ENCODE data around the gene NPAS3. TPM values are rescaled to one million over a fixed set of nuclear protein-coding genes. Genes with fewer than 3 reads are reported as not detected.

NPAS3 gene
- total RNA-seq, 1 experiment from 2014 or later = not detected

DNA sequence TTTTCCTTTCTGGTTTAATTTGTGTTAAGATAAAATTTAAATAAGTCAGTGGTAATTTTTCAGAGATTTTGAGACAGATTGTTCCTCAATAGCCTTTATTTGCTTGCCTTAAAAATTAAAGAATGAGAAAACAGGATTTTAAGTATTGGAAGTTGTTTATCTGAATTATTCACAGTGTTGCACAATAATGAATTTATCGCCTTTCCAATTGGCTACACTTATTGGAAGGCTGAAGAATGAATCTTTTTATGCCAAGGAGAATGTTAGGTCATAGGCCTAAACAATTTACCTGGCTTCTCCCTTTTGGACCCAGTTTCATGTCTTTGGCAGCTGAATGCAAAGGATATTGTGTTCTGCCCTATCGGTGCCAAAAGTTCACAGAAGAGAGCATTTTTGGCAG lies 250.2 kb downstream of the NPAS3 start (continued):
- TF ChIP-seq, protein P1, sequence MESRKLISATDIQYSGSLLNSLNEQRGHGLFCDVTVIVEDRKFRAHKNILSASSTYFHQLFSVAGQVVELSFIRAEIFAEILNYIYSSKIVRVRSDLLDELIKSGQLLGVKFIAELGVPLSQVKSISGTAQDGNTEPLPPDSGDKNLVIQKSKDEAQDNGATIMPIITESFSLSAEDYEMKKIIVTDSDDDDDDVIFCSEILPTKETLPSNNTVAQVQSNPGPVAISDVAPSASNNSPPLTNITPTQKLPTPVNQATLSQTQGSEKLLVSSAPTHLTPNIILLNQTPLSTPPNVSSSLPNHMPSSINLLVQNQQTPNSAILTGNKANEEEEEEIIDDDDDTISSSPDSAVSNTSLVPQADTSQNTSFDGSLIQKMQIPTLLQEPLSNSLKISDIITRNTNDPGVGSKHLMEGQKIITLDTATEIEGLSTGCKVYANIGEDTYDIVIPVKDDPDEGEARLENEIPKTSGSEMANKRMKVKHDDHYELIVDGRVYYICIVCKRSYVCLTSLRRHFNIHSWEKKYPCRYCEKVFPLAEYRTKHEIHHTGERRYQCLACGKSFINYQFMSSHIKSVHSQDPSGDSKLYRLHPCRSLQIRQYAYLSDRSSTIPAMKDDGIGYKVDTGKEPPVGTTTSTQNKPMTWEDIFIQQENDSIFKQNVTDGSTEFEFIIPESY (IDR thresholded peaks at IDR 0.05; ENCODE audit: extremely low read depth, insufficient replicate concordance, low read length) = no peak
- TF ChIP-seq, protein P2, sequence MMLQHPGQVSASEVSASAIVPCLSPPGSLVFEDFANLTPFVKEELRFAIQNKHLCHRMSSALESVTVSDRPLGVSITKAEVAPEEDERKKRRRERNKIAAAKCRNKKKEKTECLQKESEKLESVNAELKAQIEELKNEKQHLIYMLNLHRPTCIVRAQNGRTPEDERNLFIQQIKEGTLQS (IDR thresholded peaks at IDR 0.05) = no peak
- no peak for TF ChIP-seq CEBPB (IDR thresholded peaks at IDR 0.05; ENCODE audit: low read depth)

DNA sequence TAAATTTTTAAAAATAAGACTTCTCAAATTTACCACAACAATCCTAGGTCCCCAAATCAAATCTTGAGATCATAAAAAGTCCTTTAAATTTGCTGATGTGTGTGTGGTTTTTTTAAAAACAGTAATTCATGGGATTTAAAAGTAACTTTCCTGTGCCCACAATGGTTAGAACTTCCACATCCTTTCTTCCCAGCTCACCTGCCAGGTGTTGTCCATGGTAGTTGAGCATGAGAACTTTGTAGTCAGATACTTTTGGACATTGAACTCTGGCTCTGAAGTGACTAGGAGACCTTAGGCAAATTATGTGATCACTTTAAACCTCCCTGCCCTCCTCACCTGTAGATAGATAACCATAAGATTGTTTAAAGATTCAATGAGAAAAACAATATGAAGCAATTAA lies 253.2 kb downstream of the NPAS3 start:
- POLR2A ChIA-PET = no interaction called here

More for the DNA sequence above, 253.2 kb downstream of the NPAS3 start:
- H3K27me3 ChIP-seq (ENCODE audit: insufficient read depth, low read length) = no peaks in the 10 kb centered on the region
- H3K9me2 ChIP-seq (ENCODE audit: insufficient read depth) = no peaks in the 10 kb centered on the region
- ATAC-seq = no peak
- DNase-seq (ENCODE audit: low read depth, low spot score) = no peak
- H3K36me3 ChIP-seq (ENCODE audit: control insufficient read depth in 1 of 2, insufficient read depth in 2 of 2, low read length in 2 of 2) = no peaks in the 10 kb centered on the region; a peak in 1 of 4 replicates
- no peak overlapping the region for H2AFZ ChIP-seq (ENCODE audit: low read depth, low read length, poor library complexity, severe bottlenecking)
- CTCF ChIA-PET = no interaction called here
- H3K4me2 ChIP-seq (ENCODE audit: low read length) = no peak overlapping the region
- H3K27ac ChIP-seq (ENCODE audit: low read depth, low read length) = no peak overlapping the region
- RAD21 ChIA-PET (ENCODE audit: low non-redundant PET in 1 of 2, low total read pairs in 2 of 2, uncharacterized antibody in 2 of 2, unreplicated experiment in 2 of 2) = no interaction called here
- H3K9me3 ChIP-seq (ENCODE audit: control insufficient read depth in 1 of 2, insufficient read depth in 1 of 2, low read depth in 1 of 2, low read length in 2 of 2) = no peaks in the 10 kb centered on the region; a peak in 1 of 4 replicates
- TF ChIP-seq SP1 (IDR thresholded peaks at IDR 0.05; ENCODE audit: low read depth) = no peak
- no peak for TF ChIP-seq FOSL1 (IDR thresholded peaks at IDR 0.05; ENCODE audit: low read depth)
- TF ChIP-seq, protein P2 (IDR thresholded peaks at IDR 0.05) = no peak
- TF ChIP-seq ELF1 (IDR thresholded peaks at IDR 0.05; ENCODE audit: borderline replicate concordance, low read depth) = no peak
- TF ChIP-seq, protein P3, sequence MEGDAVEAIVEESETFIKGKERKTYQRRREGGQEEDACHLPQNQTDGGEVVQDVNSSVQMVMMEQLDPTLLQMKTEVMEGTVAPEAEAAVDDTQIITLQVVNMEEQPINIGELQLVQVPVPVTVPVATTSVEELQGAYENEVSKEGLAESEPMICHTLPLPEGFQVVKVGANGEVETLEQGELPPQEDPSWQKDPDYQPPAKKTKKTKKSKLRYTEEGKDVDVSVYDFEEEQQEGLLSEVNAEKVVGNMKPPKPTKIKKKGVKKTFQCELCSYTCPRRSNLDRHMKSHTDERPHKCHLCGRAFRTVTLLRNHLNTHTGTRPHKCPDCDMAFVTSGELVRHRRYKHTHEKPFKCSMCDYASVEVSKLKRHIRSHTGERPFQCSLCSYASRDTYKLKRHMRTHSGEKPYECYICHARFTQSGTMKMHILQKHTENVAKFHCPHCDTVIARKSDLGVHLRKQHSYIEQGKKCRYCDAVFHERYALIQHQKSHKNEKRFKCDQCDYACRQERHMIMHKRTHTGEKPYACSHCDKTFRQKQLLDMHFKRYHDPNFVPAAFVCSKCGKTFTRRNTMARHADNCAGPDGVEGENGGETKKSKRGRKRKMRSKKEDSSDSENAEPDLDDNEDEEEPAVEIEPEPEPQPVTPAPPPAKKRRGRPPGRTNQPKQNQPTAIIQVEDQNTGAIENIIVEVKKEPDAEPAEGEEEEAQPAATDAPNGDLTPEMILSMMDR (IDR thresholded peaks at IDR 0.05 in 2 of 3, conservative IDR thresholded peaks at IDR 0.05 in 1 of 3; ENCODE audit: borderline replicate concordance in 1 of 3, insufficient read depth in 1 of 3, low read depth in 2 of 3, low read length in 2 of 3) = no peak
- no peak for TF ChIP-seq POLR2A (IDR thresholded peaks at IDR 0.05; ENCODE audit: borderline replicate concordance, extremely low read depth, insufficient read depth, insufficient read length)
- TF ChIP-seq CEBPB (IDR thresholded peaks at IDR 0.05; ENCODE audit: low read depth) = no peak
- no peak for TF ChIP-seq RAD21 (IDR thresholded peaks at IDR 0.05; ENCODE audit: low read depth)
- TF ChIP-seq, protein P4, sequence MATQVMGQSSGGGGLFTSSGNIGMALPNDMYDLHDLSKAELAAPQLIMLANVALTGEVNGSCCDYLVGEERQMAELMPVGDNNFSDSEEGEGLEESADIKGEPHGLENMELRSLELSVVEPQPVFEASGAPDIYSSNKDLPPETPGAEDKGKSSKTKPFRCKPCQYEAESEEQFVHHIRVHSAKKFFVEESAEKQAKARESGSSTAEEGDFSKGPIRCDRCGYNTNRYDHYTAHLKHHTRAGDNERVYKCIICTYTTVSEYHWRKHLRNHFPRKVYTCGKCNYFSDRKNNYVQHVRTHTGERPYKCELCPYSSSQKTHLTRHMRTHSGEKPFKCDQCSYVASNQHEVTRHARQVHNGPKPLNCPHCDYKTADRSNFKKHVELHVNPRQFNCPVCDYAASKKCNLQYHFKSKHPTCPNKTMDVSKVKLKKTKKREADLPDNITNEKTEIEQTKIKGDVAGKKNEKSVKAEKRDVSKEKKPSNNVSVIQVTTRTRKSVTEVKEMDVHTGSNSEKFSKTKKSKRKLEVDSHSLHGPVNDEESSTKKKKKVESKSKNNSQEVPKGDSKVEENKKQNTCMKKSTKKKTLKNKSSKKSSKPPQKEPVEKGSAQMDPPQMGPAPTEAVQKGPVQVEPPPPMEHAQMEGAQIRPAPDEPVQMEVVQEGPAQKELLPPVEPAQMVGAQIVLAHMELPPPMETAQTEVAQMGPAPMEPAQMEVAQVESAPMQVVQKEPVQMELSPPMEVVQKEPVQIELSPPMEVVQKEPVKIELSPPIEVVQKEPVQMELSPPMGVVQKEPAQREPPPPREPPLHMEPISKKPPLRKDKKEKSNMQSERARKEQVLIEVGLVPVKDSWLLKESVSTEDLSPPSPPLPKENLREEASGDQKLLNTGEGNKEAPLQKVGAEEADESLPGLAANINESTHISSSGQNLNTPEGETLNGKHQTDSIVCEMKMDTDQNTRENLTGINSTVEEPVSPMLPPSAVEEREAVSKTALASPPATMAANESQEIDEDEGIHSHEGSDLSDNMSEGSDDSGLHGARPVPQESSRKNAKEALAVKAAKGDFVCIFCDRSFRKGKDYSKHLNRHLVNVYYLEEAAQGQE (IDR thresholded peaks at IDR 0.05; ENCODE audit: low read depth) = no peak
- TF ChIP-seq, protein P5, sequence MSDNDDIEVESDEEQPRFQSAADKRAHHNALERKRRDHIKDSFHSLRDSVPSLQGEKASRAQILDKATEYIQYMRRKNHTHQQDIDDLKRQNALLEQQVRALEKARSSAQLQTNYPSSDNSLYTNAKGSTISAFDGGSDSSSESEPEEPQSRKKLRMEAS (IDR thresholded peaks at IDR 0.05) = no peak
- TF ChIP-seq SRF (IDR thresholded peaks at IDR 0.05; ENCODE audit: low read depth) = no peak
- TF ChIP-seq YY1 (IDR thresholded peaks at IDR 0.05; ENCODE audit: extremely low read depth, insufficient replicate concordance, low read depth, low read length) = no peak
- no peak for TF ChIP-seq EGR1 (IDR thresholded peaks at IDR 0.05; ENCODE audit: low read depth)
- no peak for TF ChIP-seq SIN3A (IDR thresholded peaks at IDR 0.05; ENCODE audit: low read depth)
- no peak for TF ChIP-seq EZH2 (IDR thresholded peaks at IDR 0.05)
- no peak for TF ChIP-seq CBX3 (IDR thresholded peaks at IDR 0.05; ENCODE audit: low read depth)
- TF ChIP-seq EZH2phosphoT487 (IDR thresholded peaks at IDR 0.05; ENCODE audit: borderline replicate concordance) = no peak
- no peak for TF ChIP-seq ZNF274 (IDR thresholded peaks at IDR 0.05; ENCODE audit: low read depth, low read length)
- no peak overlapping the region for H3K9ac ChIP-seq (ENCODE audit: low read length)
- H3K4me3 ChIP-seq (replicated peaks in 1 of 2; ENCODE audit: low read depth in 1 of 2, low read length in 2 of 2) = no peak overlapping the region
- no peaks in the 10 kb centered on the region for H3K4me1 ChIP-seq (ENCODE audit: control insufficient read depth in 1 of 2, insufficient read depth in 2 of 2, low read length in 2 of 2)
- intact Hi-C loops (cut with micrococcal nuclease) = no loop called here
- H3K79me2 ChIP-seq (ENCODE audit: insufficient read depth, low read length) = no peaks in the 10 kb centered on the region
- no TSS peak for BruUV-seq (replicated peaks)
- no peaks in the 10 kb centered on the region for H4K20me1 ChIP-seq (ENCODE audit: insufficient read depth)
